Stimulated activated naive CD8-positive, alpha-beta T cell treated with anti-CD3 and anti-CD28 coated beads, Interleukin-15, Interleukin-2, amounts not matched to agents 100 ng/mL and 50 ng/mL, for 24 hours (primary cell): ENCODE data around the gene FBXL13.

ENCODE experiments used
- H3K27ac Mint-ChIP-seq: one replicate; pipeline ENCODE4 v1.8.0; 2021; ENCODE audit warnings: mild to moderate bottlenecking, mixed read lengths
- H3K27me3 Mint-ChIP-seq: one replicate; pipeline ENCODE4 v1.8.0; 2021; ENCODE audit warnings: mixed read lengths
- H3K36me3 Mint-ChIP-seq: one replicate; pipeline ENCODE4 v1.8.0; 2021; ENCODE audit warnings: low read depth, mixed read lengths
- H3K4me1 Mint-ChIP-seq: one replicate; pipeline ENCODE4 v1.8.0; 2021; ENCODE audit warnings: low read depth, mixed read lengths
- H3K4me3 Mint-ChIP-seq: one replicate; pipeline ENCODE4 v1.8.0; 2021; ENCODE audit warnings: mild to moderate bottlenecking, mixed read lengths
- H3K9me3 Mint-ChIP-seq: one replicate; pipeline ENCODE4 v1.8.0; 2021; ENCODE audit warnings: mixed read lengths

The FBXL13 gene

DNA sequence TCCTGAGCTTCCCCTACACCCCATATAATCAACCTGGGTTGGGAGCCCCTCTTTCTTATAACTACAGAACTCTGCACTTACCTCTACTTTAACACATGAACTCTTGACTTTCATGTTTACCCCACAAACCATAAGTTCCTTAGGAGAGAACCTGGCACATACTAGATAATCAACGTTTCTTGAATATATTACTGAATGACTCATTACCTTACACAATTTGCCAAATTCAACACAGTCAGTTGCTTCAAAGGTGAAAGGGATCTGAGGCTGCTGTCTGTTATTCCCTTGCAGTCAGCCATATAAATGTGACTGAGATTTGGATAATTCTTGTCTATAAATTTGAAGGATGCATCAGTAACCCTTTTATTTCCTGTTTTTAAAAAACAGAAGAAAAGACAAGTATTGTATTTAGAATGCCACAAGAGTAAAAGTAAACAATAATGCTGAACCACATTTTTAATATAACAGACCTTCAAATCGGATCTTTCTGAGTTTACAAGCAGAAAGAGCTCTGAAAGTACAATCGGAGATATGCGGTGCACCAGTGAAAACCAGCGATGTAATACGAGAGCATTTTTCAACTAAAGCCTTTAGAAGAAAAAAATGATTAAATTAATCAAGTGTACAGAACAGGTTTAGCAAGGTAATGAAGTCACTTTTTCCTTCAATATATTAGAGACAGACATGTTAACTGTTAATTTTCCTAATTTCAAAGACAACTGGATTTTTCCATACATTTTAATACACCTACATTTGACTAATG lies 191.3 kb downstream of the FBXL13 start:
- H3K36me3 Mint-ChIP-seq: no peaks in the 10 kb centered on the region
- no peaks in the 10 kb centered on the region for H3K27me3 Mint-ChIP-seq
- no peak overlapping the region for H3K27ac Mint-ChIP-seq
- no peaks in the 10 kb centered on the region for H3K4me1 Mint-ChIP-seq
- H3K4me3 Mint-ChIP-seq: no peak overlapping the region
- no peaks in the 10 kb centered on the region for H3K9me3 Mint-ChIP-seq

- no peak overlapping the region for H3K4me3 Mint-ChIP-seq
- H3K27ac Mint-ChIP-seq: no peak overlapping the region
- H3K4me1 Mint-ChIP-seq: peaks cover 37% of the 10 kb centered on the region
- peaks cover 4% of the 10 kb centered on the region for H3K36me3 Mint-ChIP-seq
- H3K27me3 Mint-ChIP-seq: no peaks in the 10 kb centered on the region
- no peaks in the 10 kb centered on the region for H3K9me3 Mint-ChIP-seq
These were observed 198.8 kb downstream of the FBXL13 start for GRCh38 chr7:102875700-102876295.

DNA sequence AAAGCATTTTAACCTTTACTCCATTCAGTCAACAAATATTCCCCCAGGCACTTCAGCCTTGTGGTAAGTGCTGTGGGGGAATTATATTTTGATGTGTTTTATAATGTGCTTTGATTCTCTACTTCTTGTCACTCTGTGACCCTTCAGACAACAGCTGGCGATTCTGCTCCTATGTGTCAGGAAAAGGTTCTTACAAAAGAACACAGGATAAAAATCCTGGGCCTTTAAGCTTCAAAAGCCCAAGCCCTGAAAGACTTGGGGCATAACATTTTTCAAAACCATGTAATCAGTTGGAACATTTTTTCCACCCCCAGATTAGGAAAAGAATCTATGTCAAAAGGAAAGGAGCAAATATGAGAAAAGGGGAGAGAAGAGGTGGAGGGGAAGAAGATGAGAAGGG lies 199.6 kb downstream of the FBXL13 start:
- no peaks in the 10 kb centered on the region for H3K27me3 Mint-ChIP-seq
- no peak overlapping the region for H3K27ac Mint-ChIP-seq
- peaks cover 37% of the 10 kb centered on the region for H3K4me1 Mint-ChIP-seq
- H3K9me3 Mint-ChIP-seq: no peaks in the 10 kb centered on the region
- peaks cover 4% of the 10 kb centered on the region for H3K36me3 Mint-ChIP-seq
- no peak overlapping the region for H3K4me3 Mint-ChIP-seq

DNA sequence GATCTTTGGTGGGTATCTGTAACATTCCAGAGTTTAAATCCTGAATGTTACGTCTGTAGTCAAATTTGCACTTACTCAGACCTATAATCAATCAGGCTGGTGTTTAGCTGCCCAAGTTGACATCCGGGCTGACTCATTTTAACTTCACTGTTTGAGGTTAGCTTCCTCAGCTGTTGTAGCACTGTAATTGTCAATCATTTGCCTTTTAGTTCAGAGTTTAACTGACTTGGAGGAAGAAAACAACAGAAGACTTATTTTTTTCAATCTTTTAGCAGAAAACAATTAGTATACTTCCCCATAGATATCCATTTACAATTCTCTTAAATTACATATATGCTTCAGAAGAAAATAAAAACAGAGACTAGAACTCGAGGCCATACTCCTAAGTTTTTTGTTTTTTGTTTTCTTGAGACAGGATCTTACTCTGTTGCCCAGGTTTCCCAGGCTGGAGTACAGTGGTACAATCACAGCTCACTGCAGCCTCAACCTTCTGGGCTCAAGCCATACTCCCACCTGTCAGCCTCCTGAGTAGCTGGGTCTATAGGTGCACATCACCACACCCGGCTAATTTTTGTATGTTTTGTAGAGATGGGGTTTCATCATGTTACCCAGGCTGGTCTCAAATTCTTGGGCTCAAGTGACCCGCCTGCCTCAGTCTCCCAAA lies 200.3 kb downstream of the FBXL13 start:
- no peak overlapping the region for H3K27ac Mint-ChIP-seq

DNA sequence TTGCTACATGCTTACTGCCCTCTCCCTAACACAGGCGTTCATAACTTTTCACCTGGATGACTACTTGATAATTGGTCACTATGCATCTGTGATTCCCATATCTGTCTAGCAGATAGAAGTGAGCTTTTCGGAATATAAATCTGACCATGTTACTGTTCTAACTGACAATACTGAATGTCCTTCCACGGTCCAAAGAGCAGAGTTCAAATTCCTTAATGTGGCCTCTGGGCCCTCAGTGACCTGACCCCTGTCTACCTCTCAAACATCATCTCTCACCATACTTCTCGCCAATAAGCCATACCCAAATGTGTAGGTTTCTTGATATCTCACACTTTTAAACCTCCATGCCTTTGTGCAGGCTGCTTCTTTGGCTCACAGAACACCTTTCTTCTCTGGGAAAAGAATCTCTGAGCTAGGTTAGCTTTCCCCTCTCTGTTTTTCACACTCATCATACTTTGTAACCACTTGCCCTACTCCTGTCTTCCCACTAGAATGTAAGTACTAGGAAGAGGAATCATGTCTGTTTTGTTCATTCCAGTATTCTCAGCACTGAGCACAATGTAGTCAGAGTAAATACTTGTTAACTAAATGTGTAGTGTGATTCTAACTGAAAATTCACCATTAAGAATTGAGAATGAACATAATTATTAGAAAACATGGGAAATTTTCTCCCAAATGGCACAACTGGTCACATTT lies 201.0 kb downstream of the FBXL13 start:
- Mint-ChIP-seq H3K4me1 (peaks cover 37% of the 10 kb centered on the region), H3K27me3 (no peaks in the 10 kb centered on the region), H3K4me3 (no peak overlapping the region), H3K9me3 (no peaks in the 10 kb centered on the region), H3K36me3 (peaks cover 4% of the 10 kb centered on the region), H3K27ac (no peak overlapping the region)

More for the DNA sequence above, 200.3 kb downstream of the FBXL13 start:
- H3K4me1 Mint-ChIP-seq: peaks cover 37% of the 10 kb centered on the region
- no peaks in the 10 kb centered on the region for H3K27me3 Mint-ChIP-seq
- peaks cover 4% of the 10 kb centered on the region for H3K36me3 Mint-ChIP-seq
- no peaks in the 10 kb centered on the region for H3K9me3 Mint-ChIP-seq
- H3K4me3 Mint-ChIP-seq: no peak overlapping the region

DNA sequence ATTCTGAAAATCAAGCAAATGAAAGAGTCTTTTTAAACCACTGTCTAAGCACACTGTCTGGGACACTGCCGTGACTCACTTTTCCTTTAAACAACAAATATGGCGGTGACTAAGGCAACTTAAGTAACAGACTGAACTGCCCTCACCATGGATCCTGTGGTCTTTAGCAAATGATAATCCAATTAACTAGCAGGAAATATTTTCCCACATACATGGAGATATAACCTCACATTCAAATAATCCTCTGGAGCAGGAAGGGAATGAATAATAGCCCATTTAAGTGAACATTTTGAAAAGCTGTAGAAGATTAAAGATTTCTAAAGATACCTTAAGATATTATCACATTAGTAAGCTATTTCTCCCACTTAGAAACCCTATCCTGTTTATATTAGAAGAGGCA lies 202.1 kb downstream of the FBXL13 start:
- Mint-ChIP-seq H3K27me3 (no peaks in the 10 kb centered on the region), H3K4me1 (peaks cover 37% of the 10 kb centered on the region), H3K27ac (no peak overlapping the region), H3K36me3 (peaks cover 4% of the 10 kb centered on the region), H3K4me3 (no peak overlapping the region), H3K9me3 (no peaks in the 10 kb centered on the region)

DNA sequence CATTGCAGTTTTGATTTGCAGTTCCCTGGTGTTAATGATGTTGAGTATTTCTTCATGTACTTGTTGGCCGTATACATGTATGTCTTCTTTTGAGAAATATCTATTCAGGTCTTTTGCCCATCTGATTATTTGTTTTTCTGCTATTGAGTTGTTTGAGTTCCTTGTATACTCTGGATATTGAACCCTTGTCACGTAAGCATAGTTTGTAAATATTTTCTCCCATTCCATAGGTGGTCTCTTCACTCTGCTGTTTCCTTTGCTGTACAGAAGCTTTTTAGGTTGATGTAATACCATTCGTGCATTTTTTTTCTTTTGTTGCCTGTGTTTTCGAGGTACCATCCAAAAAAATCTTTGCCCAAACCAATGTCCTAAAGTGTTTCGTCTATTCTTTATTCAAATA lies 205.4 kb downstream of the FBXL13 start:
- H3K27ac Mint-ChIP-seq: no peak overlapping the region
- no peak overlapping the region for H3K4me3 Mint-ChIP-seq
- H3K9me3 Mint-ChIP-seq: no peaks in the 10 kb centered on the region
- peaks cover 16% of the 10 kb centered on the region for H3K4me1 Mint-ChIP-seq
- H3K36me3 Mint-ChIP-seq: peaks cover 4% of the 10 kb centered on the region
- H3K27me3 Mint-ChIP-seq: no peaks in the 10 kb centered on the region

DNA sequence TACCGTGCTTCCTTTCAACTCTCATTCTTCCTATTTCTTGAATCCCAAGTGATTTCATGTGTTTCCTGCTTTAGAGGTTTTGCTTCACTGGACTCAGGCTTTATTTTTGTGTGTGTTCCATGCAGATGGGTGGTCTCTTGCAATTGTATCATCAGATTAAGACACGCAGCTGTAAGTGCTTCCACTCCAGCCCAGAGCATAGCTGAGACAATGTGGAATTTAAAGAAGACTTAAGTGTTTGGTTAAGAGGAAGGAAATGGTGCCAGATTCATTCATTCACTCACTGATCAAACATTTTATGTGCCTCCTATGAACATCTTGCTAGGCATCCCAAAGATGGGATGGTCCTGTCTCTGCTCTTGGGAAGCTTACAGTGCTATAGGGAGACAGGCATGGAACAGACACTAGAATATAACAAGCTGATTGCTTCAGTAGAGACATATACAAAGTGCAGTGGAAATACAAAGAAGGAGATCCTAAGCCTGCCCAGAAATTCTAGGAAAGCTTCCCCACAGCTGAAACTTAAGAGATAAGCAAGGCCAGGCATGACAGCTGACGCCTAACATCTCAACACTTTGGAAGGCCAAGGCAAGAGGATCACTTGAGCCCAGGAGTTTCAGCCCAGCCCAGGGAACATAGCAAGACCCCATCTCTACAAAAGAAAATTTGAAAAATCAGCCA lies 207.9 kb downstream of the FBXL13 start:
- Mint-ChIP-seq H3K4me3 (no peak overlapping the region), H3K9me3 (no peaks in the 10 kb centered on the region), H3K4me1 (no peaks in the 10 kb centered on the region), H3K27ac (no peak overlapping the region), H3K36me3 (peaks cover 1% of the 10 kb centered on the region), H3K27me3 (no peaks in the 10 kb centered on the region)

GRCh38 chr7:102864958-102865357 lies 209.6 kb downstream of the FBXL13 start:
- Mint-ChIP-seq H3K4me1 (no peaks in the 10 kb centered on the region), H3K36me3 (no peaks in the 10 kb centered on the region), H3K27me3 (no peaks in the 10 kb centered on the region), H3K4me3 (no peak overlapping the region), H3K27ac (no peak overlapping the region), H3K9me3 (no peaks in the 10 kb centered on the region)

- H3K4me1 Mint-ChIP-seq: no peaks in the 10 kb centered on the region
- H3K4me3 Mint-ChIP-seq: no peak overlapping the region
- H3K27me3 Mint-ChIP-seq: no peaks in the 10 kb centered on the region
- no peaks in the 10 kb centered on the region for H3K36me3 Mint-ChIP-seq
- no peaks in the 10 kb centered on the region for H3K9me3 Mint-ChIP-seq
- H3K27ac Mint-ChIP-seq: no peak overlapping the region
These were observed 214.2 kb downstream of the FBXL13 start for GRCh38 chr7:102860351-102860811.

GRCh38 chr7:102859799-102860125 lies 214.8 kb downstream of the FBXL13 start:
- Mint-ChIP-seq H3K36me3 (no peaks in the 10 kb centered on the region), H3K4me1 (no peaks in the 10 kb centered on the region), H3K27me3 (no peaks in the 10 kb centered on the region), H3K4me3 (no peak overlapping the region), H3K9me3 (no peaks in the 10 kb centered on the region), H3K27ac (no peak overlapping the region)

DNA sequence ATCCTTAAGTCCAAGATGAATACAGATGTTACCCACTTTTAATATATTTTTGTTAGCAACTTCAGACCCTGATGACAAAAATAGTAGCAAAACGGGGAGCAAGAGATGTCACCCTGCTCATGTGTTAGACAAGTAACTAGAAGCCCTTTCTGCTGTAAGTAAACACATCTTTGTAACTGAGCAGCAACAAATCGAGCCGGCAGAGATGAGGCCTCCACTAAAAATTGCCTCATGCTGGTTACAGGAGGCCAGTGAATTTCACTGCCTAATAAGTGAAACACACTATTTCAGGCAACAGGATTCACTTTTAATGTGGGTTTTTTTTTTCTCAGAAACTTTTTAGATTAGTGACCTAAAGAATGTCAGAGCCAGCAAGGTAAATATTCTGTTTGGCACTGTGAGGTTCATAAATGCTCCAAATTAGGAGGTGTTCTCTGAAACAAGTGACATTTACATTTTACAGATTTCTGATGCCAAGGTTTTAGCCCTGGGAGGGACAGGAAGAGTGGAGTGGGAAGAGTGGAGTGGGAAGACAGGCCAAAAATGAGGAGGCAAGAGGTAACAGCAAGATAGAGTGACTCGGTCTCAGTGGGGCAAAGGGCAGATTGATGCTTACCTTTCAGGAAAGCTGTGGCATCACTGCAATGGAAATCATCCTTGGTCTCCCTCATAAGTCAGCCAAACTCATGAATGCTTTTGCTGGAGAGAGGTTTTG lies 215.4 kb downstream of the FBXL13 start:
- no peak overlapping the region for H3K4me3 Mint-ChIP-seq
- no peaks in the 10 kb centered on the region for H3K4me1 Mint-ChIP-seq

DNA sequence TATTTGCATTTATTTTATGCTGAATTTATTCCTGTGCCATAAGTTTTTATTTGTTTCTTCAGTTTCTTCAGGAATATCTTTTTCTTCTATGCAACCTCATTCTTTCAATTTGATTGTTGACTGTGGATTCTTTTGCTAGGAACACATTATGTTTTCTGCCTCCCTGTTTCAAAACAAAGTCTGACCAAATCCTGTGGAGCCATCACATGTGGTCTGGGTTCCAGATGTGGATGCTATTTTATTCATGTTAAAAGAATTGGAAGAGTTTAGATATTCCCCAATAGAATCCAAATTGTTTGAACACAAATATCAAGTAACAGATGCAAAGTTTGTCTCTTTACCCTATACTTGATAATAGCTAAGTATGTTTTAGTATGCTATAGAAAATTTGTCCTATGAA lies 218.6 kb downstream of the FBXL13 start:
- H3K4me1 Mint-ChIP-seq: no peaks in the 10 kb centered on the region
- H3K4me3 Mint-ChIP-seq: no peak overlapping the region
- peaks cover 15% of the 10 kb centered on the region for H3K9me3 Mint-ChIP-seq
- peaks cover 12% of the 10 kb centered on the region for H3K36me3 Mint-ChIP-seq
- H3K27ac Mint-ChIP-seq: no peak overlapping the region
- H3K27me3 Mint-ChIP-seq: no peaks in the 10 kb centered on the region

More for the DNA sequence above, 215.4 kb downstream of the FBXL13 start:
- no peak overlapping the region for H3K27ac Mint-ChIP-seq
- H3K27me3 Mint-ChIP-seq: no peaks in the 10 kb centered on the region
- H3K9me3 Mint-ChIP-seq: no peaks in the 10 kb centered on the region
- H3K36me3 Mint-ChIP-seq: no peaks in the 10 kb centered on the region

- Mint-ChIP-seq H3K4me1 (no peaks in the 10 kb centered on the region), H3K36me3 (peaks cover 21% of the 10 kb centered on the region), H3K27ac (no peak overlapping the region), H3K4me3 (no peak overlapping the region), H3K9me3 (peaks cover 15% of the 10 kb centered on the region), H3K27me3 (no peaks in the 10 kb centered on the region)
These were observed 225.1 kb downstream of the FBXL13 start for GRCh38 chr7:102849538-102849937.
